AG04450 (cell line): ENCODE results near the gene CEACAM7. TPM values are rescaled to one million over a fixed set of nuclear protein-coding genes. Genes with fewer than 3 reads are reported as not detected.
A peak's percentile ranks its signal among the peaks of the same experiment; 100 is the strongest.

ENCODE experiments used
- CTCF ChIA-PET: fragments of 300-600, 350-600 bp; formaldehyde crosslinking; extraction: SDS; loops from one replicate; lab custom pipeline; 2022; ENCODE audit warnings: antibody characterized with exemption, inconsistent platforms; lab: Charles Lee
- POLR2A ChIA-PET: fragments of 350-600 bp; formaldehyde crosslinking; extraction: SDS; loops from one replicate; lab custom pipeline; 2021; ENCODE audit warnings: antibody characterized with exemption, inconsistent platforms; lab: Yijun Ruan, JAX
- DNase-seq: peaks from one replicate; pipeline ENCODE4 v3.0.0-alpha.2; 2011; ENCODE audit warnings: low read depth, low spot score
- H3K27ac ChIP-seq: one replicate; pipeline ENCODE4 v1.5.1; 2012; ENCODE audit warnings: low read depth, low read length, control low read depth
- H3K27me3 ChIP-seq: one replicate; pipeline ENCODE4 v1.6.0; 2012; ENCODE audit warnings: low read length; ENCODE audit not compliant: control insufficient read depth, insufficient read depth
- H3K4me3 ChIP-seq: 2 replicates; pipeline ENCODE4 v1.5.1; 2011; ENCODE audit warnings: mild to moderate bottlenecking, low read depth, low read length, control low read depth
- H3K9me3 ChIP-seq: 2 replicates; pipeline ENCODE4 v1.5.1; 2012; ENCODE audit warnings: low read length; ENCODE audit not compliant: control insufficient read depth, insufficient read depth
- CTCF ChIP-seq: IDR thresholded peaks from 2 replicates; pipeline ENCODE4 v1.5.1; 2011; ENCODE audit warnings: low read depth, low read length, control low read depth, inconsistent platforms
- polyA plus RNA-seq: library from polyadenylated mRNA; depleted of rRNA; stranded (reverse); fragments of >200 nt; gene quantifications from 2 replicates; pipeline ENCODE4 v1.2.3, GENCODE V29; 2011

Gene CEACAM7
- polyA plus RNA-seq, 1 experiment, result not detected

- H3K4me3 ChIP-seq, result no peak within 1 kb of the TSS
- no peak within 1 kb of the TSS for H3K27ac ChIP-seq
- no peak for DNase-seq
- POLR2A ChIA-PET, result no interaction called here
- H3K9me3 ChIP-seq, result no peaks in the 10 kb centered on the region
- TF ChIP-seq CTCF, result no peak
- CTCF ChIA-PET, result no interaction called here
- H3K27me3 ChIP-seq, result no peaks in the 10 kb centered on the region
Measured at GRCh38 chr19:41708481-41708880, 20.4 kb upstream of the CEACAM7 start, which contains the start of gene CEACAM5. TSS of gene CEACAM5 (plus strand) at chr19:41708626. CDS start at chr19:41708732, 106 bp downstream.

GRCh38 chr19:41707871-41708371 is 19.9 kb upstream of the CEACAM7 start:
- Histone ChIP-seq H3K27ac (no peak overlapping the region), H3K9me3 (no peaks in the 10 kb centered on the region), H3K27me3 (no peaks in the 10 kb centered on the region), H3K4me3 (no peak overlapping the region)
- ChIA-PET POLR2A (no interaction called here), CTCF (no interaction called here)
- no peak for DNase-seq
- no peak for TF ChIP-seq CTCF

- no peaks in the 10 kb centered on the region for H3K27me3 ChIP-seq
- no peak for DNase-seq
- no peak overlapping the region for H3K4me3 ChIP-seq
- ChIA-PET POLR2A (no interaction called here), CTCF (interaction anchor here (0.6 to 1.1 kb wide), 2 partner anchors 63 to 101 kb away, joined by 3 read pairs; no protein-coding TSS in a partner anchor)
- no peak overlapping the region for H3K27ac ChIP-seq
- no peak for TF ChIP-seq CTCF
- H3K9me3 ChIP-seq, result no peaks in the 10 kb centered on the region
Measured at GRCh38 chr19:41707502-41707812, 19.4 kb upstream of the CEACAM7 start.

- no peak for DNase-seq
- CTCF ChIA-PET, result interaction anchor here (0.6 to 1.1 kb wide), 3 partner anchors 17 to 101 kb away, joined by 3 to 5 read pairs (median 3); no protein-coding TSS in a partner anchor
- no peak overlapping the region for H3K27ac ChIP-seq
- no peaks in the 10 kb centered on the region for H3K27me3 ChIP-seq
- POLR2A ChIA-PET, result no interaction called here
- H3K9me3 ChIP-seq, result no peaks in the 10 kb centered on the region
- H3K4me3 ChIP-seq, result no peak overlapping the region
- peak; percentile 42 for TF ChIP-seq CTCF
Measured at GRCh38 chr19:41706741-41707501, 18.9 kb upstream of the CEACAM7 start.
